ENCODE data around the gene CLEC18C.
"Not testable (repeated sequence)": the region's sequence is repeated elsewhere in the genome, so short reads cannot be mapped to it uniquely, and the experiment has no call there.

CLEC18C gene

GRCh38 chr16:70159355-70160348, 13.9 kb upstream of the CLEC18C start:
- in situ Hi-C loops (cut with MboI; ENCODE audit: low sequenced_read_pairs): no loop called here

GRCh38 chr16:70160388-70160787, 13.2 kb upstream of the CLEC18C start:
- in situ Hi-C loops (cut with MboI; ENCODE audit: low sequenced_read_pairs): no loop called here

- in situ Hi-C loops (cut with MboI; ENCODE audit: low sequenced_read_pairs): no loop called here
Measured at GRCh38 chr16:70160821-70161220, 12.8 kb upstream of the CLEC18C start.

- in situ Hi-C loops (cut with MboI; ENCODE audit: low sequenced_read_pairs): no loop called here
Measured at GRCh38 chr16:70161350-70161749, 12.2 kb upstream of the CLEC18C start.

- in situ Hi-C loops (cut with MboI; ENCODE audit: low sequenced_read_pairs): no loop called here
Measured at GRCh38 chr16:70162041-70162451, 11.5 kb upstream of the CLEC18C start.

- in situ Hi-C loops (cut with MboI; ENCODE audit: low sequenced_read_pairs): no loop called here
Measured at GRCh38 chr16:70163596-70163995, 10.0 kb upstream of the CLEC18C start.

GRCh38 chr16:70166688-70167087, 6.9 kb upstream of the CLEC18C start:
- in situ Hi-C loops (cut with MboI; ENCODE audit: low sequenced_read_pairs): not testable (repeated sequence)

GRCh38 chr16:70173916-70174315, 329 bp downstream of the CLEC18C start:
- in situ Hi-C loops (cut with MboI; ENCODE audit: low sequenced_read_pairs): not testable (repeated sequence)

GRCh38 chr16:70174387-70174932, 873 bp downstream of the CLEC18C start:
- in situ Hi-C loops (cut with MboI; ENCODE audit: low sequenced_read_pairs): not testable (repeated sequence)

- in situ Hi-C loops (cut with MboI; ENCODE audit: low sequenced_read_pairs): not testable (repeated sequence)
Measured at GRCh38 chr16:70187858-70188607, 14.4 kb downstream of the CLEC18C start.

GRCh38 chr16:70188608-70188915, 15.0 kb downstream of the CLEC18C start:
- in situ Hi-C loops (cut with MboI; ENCODE audit: low sequenced_read_pairs): not testable (repeated sequence)

GRCh38 chr16:70190574-70190973, 17.0 kb downstream of the CLEC18C start:
- in situ Hi-C loops (cut with MboI; ENCODE audit: low sequenced_read_pairs): not testable (repeated sequence)

- in situ Hi-C loops (cut with MboI; ENCODE audit: low sequenced_read_pairs): not testable (repeated sequence)
Measured at GRCh38 chr16:70196683-70197300, 23.2 kb downstream of the CLEC18C start.

- in situ Hi-C loops (cut with MboI; ENCODE audit: low sequenced_read_pairs): not testable (repeated sequence)
Measured at GRCh38 chr16:70197611-70198010, 24.0 kb downstream of the CLEC18C start.

- in situ Hi-C loops (cut with MboI; ENCODE audit: low sequenced_read_pairs): not testable (repeated sequence)
Measured at GRCh38 chr16:70198230-70198629, 24.6 kb downstream of the CLEC18C start.

- in situ Hi-C loops (cut with MboI; ENCODE audit: low sequenced_read_pairs): not testable (repeated sequence)
Measured at GRCh38 chr16:70198666-70199065, 25.1 kb downstream of the CLEC18C start.

GRCh38 chr16:70199170-70199569, 25.6 kb downstream of the CLEC18C start:
- in situ Hi-C loops (cut with MboI; ENCODE audit: low sequenced_read_pairs): not testable (repeated sequence)

GRCh38 chr16:70200063-70200462, 26.5 kb downstream of the CLEC18C start:
- in situ Hi-C loops (cut with MboI; ENCODE audit: low sequenced_read_pairs): not testable (repeated sequence)

GRCh38 chr16:70203508-70203907, 29.9 kb downstream of the CLEC18C start:
- in situ Hi-C loops (cut with MboI; ENCODE audit: low sequenced_read_pairs): not testable (repeated sequence)

GRCh38 chr16:70204010-70204409, 30.4 kb downstream of the CLEC18C start:
- in situ Hi-C loops (cut with MboI; ENCODE audit: low sequenced_read_pairs): not testable (repeated sequence)
